Activated CD4-positive, alpha-beta T cell treated with anti-CD3 and anti-CD28 coated beads, Interleukin-2, amount 50 U/mL, for 4 hours (primary cell): ENCODE measurements around the gene TUBB2B.

Source experiments
- DNase-seq, 2 experiments: peaks; one replicate each; pipeline ENCODE4 v3.0.0-alpha.2; 2020

Gene TUBB2B

GRCh38 chr6:3227363-3228045 is at the start of gene TUBB2B:
TSS of gene TUBB2B (minus strand) at chr6:3227653. CDS start at chr6:3227543, 110 bp downstream.
- DNase-seq, result no peak

DNA sequence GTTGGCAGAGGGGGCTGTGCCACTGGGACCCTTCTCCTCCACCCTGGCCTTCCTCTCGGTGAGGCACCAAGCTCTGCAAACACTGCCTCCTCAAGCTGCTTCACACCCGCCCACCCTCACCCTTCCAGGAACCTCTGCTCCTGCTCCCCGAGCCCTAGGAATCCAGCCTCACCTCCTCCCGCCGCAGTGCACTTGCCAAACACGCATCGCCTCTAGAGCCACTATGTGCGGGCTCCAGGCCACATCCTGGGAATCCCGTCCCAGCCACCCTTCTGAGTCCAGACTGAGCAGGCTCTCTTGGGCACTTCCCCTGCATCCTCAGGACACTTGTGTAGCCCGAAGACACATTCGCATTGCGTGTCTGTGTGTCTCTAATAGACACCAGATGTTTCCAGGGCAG is 49.8 kb upstream of the TUBB2B start:
- DNase-seq, result no peak

- no peak for DNase-seq
Measured at GRCh38 chr6:3276174-3277167, 49.0 kb upstream of the TUBB2B start.

GRCh38 chr6:3273707-3274521 is 46.5 kb upstream of the TUBB2B start:
- no peak for DNase-seq

GRCh38 chr6:3272911-3273547 is 45.6 kb upstream of the TUBB2B start:
- DNase-seq, result no peak

DNA sequence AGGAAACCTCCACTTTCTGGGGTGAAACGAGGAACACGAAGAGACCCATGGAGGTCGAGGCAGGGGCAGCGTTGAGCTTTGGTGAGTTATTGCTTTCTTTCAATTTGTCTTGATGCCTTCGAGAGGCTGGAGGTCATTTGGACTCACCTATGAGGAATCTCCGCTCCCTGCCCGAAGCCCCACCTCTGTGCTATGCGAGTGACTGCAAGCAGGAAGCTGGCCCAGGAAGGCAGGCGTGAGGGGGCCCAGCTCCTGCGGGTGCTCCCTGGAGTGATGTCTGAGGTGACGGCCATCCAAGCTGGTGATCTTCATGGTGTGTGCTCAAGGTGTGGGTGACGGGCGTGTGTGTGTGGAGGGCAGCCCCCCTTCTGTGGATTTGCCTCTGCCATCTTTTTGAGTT is 44.3 kb upstream of the TUBB2B start:
- no peak for DNase-seq

GRCh38 chr6:3270258-3270657 is 42.8 kb upstream of the TUBB2B start:
- DNase-seq, result no peak

- DNase-seq, result peak; percentile 9 to 18
Measured at GRCh38 chr6:3269281-3269975, 42.0 kb upstream of the TUBB2B start.

DNA sequence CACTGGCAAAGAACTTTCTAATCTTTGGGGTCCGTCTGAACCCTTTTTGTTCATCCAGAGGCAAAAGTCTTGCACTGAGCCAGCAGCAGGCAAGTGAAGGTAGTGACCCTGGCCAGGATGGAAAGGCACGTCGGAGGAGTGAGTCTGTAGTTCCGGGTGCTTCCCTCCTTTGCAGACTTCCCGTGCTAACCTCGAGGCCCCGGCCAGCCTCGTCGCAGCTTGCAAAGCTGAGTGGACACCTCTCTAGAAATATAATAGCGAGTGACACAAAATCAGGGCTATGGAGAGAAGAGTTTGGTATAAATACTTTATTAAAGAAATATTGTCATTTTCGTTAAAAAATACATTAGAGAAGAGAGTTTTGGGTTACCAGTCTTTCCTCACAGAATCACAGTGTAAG is 41.2 kb upstream of the TUBB2B start:
- DNase-seq, result no peak

DNA sequence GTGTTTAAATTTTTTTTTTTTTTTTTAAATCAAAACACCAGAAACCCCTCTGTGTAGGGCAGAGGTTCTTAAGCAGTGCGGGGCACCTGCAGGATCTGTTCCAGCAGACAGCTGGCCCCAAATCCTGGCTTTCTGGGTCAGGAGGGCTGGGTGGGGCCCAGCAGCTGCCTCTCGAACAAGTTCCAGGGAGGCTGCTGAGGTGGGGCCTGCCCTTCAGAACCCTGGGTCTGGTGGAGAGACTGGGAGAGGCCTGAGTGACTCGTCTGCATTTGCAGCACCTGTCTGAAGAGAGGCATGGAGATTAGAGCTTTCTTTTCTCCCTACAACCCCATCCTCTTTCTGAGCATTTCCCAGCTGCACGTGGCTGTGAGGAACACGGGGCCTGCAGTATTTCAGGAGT is 39.7 kb upstream of the TUBB2B start:
- DNase-seq, result no peak

DNA sequence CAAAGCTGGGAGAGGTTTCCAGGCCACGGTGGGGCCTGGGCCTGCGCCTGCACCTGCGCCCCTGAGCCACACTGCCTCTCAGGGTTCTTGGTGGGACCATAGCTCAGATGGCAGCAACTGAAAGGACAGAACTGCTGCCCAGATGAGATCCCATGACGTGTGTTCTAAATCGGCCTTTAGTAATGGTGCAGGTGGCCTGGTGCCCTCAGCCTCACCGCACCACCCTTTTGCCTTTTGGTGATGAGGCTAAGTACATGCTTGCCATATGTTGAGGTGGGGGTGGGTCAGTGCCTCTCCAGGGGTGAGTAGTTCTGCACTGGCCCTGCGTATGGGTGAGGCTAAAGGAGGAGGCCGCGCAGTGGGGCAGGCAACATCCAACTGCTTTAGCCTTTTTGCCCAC is 38.7 kb upstream of the TUBB2B start:
- no peak for DNase-seq

- no peak for DNase-seq
Measured at GRCh38 chr6:3265671-3266070, 38.2 kb upstream of the TUBB2B start.

DNA sequence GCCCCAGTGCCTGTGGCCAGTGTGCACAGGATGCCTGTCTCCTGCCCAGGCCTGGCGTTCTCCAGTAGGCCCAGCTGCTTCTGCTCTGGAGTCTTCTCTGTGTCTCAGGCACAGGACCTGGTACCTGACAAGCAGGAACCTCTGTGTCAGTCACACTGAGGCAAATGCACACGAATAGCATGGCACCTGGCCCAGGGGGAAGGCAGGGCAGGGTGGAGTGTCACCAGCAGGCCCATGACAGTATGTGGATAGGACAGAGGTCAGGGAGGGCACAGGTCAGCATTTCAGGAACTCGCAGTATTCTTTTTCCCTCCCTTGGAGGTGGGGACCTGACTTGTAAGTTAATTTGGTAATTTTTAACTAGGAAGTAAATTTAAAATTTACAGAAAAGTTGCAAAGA is 36.9 kb upstream of the TUBB2B start:
- no peak for DNase-seq

DNA sequence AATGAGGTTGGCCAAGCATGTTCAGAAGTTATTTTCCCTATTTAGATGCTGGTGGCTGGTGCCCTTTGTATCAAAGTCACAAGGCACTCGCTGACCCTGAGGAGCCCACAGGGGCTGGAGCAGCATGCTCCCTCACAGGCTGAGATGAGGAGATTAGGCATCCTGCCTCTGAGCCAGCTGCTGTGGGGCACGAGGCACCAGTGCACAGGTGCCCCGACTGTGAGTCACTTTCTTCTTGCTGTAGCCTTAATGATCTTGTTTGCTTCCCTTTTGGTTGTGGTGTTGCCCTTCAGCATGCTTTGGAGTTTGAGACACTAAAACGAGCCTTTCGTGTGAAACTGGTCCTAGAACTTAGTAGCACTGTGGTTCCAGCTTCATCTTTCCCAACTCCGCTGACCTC is 35.6 kb upstream of the TUBB2B start:
- DNase-seq, result no peak

- no peak for DNase-seq
Measured at GRCh38 chr6:3261921-3262320, 34.5 kb upstream of the TUBB2B start.

DNA sequence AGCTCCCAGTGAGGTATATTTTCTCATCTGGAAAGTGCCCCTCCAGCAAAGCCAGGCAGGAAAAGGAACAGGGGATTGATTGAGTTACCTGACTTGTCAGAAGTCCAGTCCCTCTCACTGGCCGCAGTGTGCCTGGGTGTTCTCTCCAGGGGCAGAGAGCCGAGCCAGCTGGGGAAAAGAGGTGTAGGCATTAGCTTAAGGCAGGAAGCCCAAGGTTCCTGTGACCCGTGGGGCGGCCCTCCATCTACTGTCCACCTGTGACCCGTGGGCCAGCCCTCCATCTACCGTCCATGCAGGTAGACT is 34.0 kb upstream of the TUBB2B start:
- DNase-seq, result no peak

GRCh38 chr6:3260772-3261517 is 33.5 kb upstream of the TUBB2B start:
- no peak for DNase-seq

- no peak for DNase-seq
Measured at GRCh38 chr6:3260296-3260695, 32.8 kb upstream of the TUBB2B start.

- peak; percentile 23 to 26 for DNase-seq
Measured at GRCh38 chr6:3259491-3259958, 32.1 kb upstream of the TUBB2B start.

GRCh38 chr6:3258720-3259490 is 31.5 kb upstream of the TUBB2B start, which contains the start of gene PSMG4:
TSS of gene PSMG4 (plus strand) at chr6:3258947. CDS start at chr6:3259023, 76 bp downstream.
- peak; percentile 92 to 93 for DNase-seq
